NCI-H1436 (cell line): ENCODE measurements around the gene PCOLCE2.
A peak's percentile ranks its signal among the peaks of the same experiment; 100 is the strongest.

Experiments used
- DNase-seq: peaks from one replicate; lab custom pipeline; 2025; lab: John Stamatoyannopoulos, UW

The PCOLCE2 gene

DNA sequence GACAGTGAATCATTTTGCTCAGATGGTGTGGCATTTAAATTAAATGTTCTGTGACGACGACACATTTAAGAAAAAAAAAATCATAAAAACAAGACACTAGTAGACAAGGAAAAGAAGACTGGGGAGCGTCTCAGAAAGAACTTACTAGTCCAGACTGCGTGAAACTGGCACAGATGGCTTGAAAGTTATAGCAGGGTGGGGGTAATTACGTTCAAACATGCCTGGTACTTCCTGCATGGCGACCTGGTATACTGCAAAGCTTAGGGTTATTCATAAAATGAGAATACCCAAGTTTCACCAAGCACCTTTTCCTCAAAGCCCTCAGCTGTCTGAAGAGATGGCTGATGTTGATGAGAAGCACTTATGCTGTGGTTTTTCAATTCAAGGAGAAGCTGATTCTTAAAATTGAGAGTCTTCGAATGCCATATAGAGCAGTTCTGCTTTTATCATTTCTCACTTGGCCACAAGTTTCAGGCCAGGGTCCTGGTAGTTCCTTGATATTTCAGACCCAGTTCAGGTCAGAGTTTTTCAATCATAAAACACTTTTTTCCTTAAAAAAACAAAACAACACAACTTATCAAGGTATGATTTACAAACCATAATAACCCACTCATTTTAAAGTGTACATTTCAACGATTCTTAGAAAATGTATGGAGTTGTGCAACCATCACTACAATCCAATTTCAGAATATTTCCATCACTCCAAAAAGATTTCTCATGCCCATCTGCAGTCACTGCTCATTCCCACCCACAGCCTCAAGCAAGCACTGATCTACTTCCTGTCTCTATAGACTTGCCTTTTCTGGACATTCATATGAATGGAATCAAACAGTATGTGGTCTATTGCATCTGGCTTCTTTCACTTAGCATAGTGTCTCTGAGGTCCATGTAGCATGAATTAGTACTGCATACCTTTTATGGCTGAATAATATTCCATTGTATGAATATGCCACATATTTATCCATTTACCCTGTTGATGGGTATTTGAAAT, 24.7 kb downstream of the PCOLCE2 start:
- no peak for DNase-seq

GRCh38 chr3:142863010-142863817, 25.7 kb downstream of the PCOLCE2 start:
- no peak for DNase-seq

GRCh38 chr3:142861926-142862325, 27.0 kb downstream of the PCOLCE2 start:
- DNase-seq: no peak

GRCh38 chr3:142858043-142858442, 30.8 kb downstream of the PCOLCE2 start:
- no peak for DNase-seq

DNA sequence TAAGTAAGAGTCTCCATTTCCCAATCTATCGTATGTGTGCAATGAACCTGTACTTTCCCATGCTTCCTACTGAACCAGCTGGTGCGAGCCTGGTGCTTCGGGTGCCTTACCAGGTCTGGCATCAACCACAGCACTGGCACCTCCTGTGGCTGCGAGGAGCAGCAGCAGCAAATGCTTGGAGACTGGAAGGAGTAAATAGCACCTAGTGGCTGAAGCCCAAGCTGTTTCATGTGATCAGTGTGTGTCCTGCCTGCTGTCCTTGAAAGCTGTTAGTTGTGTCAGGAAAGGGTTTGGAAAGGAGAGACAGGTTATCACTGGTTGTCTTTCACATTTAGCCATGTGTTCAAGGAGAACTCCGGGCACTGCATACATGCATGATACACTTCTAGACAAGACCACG, 31.8 kb downstream of the PCOLCE2 start:
- peak; percentile 34 for DNase-seq

GRCh38 chr3:142853270-142854168, 35.4 kb downstream of the PCOLCE2 start:
- DNase-seq: no peak

DNA sequence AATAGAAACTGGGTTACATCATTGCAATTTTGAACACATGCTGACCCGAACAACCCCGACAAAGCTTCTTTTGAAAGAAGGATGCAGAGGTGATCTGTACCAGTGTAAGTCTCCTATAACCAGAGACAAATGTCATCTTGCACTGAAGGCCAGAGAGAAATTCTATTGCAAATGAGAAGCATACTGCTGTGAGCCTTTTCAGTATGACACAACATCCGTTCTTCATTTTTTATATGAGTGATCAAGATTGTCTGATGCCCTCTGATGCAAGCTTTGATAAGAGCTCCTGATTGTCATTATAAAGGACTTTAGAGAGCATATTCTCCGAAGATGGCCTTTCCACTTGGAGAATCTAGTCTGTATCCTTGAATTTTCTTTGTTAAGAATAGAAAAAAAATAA, 36.9 kb downstream of the PCOLCE2 start:
- DNase-seq: no peak

- no peak for DNase-seq
Measured at GRCh38 chr3:142850395-142851023, 38.4 kb downstream of the PCOLCE2 start.

DNA sequence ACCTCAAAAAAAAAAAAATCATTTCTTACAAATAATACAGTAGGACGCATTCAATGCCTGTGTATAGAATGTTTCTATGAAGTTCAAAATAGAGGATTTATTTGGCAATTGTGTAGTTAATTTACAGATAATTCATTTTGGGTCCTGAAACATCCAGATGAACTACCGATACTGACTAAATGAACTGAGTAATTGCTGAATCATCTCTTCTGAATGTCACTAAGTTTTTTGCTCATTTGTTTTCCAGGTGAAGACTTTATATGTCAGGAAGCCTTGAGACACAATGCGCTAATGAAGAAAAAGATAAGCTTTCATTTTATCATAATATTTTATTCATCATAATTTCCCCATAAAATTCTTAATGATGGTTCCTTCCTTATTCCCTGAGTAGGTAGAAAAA, 39.7 kb downstream of the PCOLCE2 start:
- no peak for DNase-seq

GRCh38 chr3:142846779-142847577, 41.9 kb downstream of the PCOLCE2 start:
- DNase-seq: no peak

GRCh38 chr3:142844339-142844977, 44.4 kb downstream of the PCOLCE2 start:
- DNase-seq: peak; percentile 10

DNA sequence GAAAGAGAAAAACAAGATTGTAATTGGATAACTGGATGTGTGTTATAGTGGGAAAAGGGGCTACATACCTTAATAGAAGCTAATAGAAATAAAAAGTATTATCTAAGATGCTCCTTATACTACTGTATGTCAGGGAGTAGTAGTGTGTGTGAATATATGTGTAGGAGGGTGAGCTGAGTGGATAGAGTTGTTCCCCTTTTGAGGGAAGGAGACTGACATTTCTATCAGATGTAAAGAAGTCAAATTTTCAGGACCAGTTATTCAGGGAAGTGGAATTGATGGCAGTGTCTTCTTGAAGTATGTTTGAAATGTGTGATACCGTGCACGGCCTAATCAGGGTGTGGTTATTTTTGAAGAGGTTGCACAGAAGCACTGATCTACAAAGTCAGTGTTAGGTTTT, 49.1 kb downstream of the PCOLCE2 start:
- DNase-seq: no peak

DNA sequence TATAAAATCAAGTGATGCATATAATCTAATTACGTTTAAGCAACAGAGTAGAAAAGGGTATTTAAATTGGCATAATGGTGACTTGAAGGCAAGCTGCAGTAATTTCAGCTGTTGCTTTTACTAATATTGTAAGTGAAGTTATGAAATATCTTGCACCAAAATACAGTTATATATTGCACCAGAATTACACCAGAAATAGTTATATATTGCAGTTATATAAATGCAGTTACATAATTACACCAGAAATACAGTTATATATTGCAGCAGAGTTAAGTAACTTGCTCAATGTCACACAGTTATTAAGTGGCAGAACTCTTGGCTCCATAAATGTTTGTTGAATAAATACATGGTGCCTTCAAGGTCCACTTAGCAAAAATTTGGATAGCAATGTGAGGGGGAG, 51.4 kb downstream of the PCOLCE2 start:
- no peak for DNase-seq

DNA sequence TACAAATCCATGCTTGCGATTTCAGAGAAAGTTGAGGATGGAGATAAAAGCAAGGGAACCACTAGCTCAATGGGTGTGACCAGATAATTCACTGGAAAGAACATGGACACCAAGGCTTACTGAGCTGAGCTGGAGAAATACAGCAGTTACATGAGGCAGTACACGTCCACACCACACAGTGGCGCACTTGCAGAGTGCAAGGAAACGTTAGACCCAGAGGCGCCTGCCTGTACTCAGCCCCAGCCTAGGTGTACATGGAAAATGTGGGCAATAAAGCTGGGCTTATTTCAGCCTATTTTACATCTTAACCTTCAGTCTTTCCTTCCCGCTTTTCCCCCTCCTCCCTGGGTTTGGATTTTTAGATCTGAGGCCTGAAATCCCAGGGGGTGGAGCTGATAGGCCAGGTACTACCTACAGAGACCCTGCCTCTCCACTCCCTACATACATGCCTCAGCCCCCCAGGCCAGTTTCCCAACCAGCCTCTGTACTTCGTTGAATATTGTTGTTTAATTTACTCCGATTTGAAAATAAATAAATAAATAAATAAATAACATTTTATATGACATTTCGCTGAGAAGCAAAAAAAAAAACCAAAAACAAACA, 60.1 kb downstream of the PCOLCE2 start:
- peak; percentile 83 for DNase-seq

GRCh38 chr3:142819179-142819578, 69.7 kb downstream of the PCOLCE2 start:
- no peak for DNase-seq

GRCh38 chr3:142818651-142819050, 70.2 kb downstream of the PCOLCE2 start:
- no peak for DNase-seq

GRCh38 chr3:142817897-142818296, 71.0 kb downstream of the PCOLCE2 start:
- no peak for DNase-seq

DNA sequence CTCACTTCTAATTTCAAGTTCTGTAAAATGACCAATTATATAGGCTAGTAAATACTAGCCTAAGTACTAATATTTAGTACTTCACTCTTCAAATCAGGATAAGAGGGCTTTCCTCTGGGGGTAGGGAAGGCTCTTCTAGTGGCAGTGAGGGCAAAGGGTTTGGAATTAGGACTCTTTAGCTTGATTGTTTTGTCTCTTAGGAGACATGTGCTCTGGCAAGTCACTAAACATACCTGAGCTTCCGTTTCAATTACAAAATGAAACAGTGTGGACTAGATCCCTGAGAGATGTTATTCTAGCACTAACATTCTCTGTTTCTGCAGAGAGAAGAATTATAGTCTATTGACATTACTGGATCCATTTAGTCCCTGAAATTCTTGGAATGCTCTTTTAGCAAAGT, 71.5 kb downstream of the PCOLCE2 start:
- DNase-seq: no peak

DNA sequence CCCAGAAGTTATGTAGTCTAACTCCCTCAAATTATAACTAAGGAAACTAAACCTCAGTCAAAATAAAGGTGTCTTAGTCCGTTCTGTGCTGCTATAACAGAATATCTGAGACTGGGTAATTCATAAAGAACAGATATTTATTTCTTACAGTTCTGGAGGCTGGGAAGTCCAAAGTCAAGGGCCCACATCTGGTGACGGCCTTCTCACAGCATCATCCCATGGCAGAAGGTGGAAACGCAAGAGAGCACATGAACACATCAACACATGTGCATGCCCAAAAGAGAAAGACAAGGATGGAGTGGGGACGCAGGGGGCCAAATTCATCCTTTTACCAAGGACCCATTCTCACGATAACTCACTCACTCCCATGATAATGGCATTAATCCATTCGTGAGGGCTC, 73.1 kb downstream of the PCOLCE2 start:
- no peak for DNase-seq

- no peak for DNase-seq
Measured at GRCh38 chr3:142809259-142809658, 79.6 kb downstream of the PCOLCE2 start.
